Ovary (tissue), 3 donors: ENCODE results near the gene SOHLH1.

Experiments used
- POLR2A ChIP-seq: fragments of 450-650 bp; IDR thresholded peaks from one replicate; pipeline ENCODE4 v1.6.1; 2017; ENCODE audit warnings: antibody characterized with exemption, mild to moderate bottlenecking, moderate library complexity
- TF ChIP-seq, protein P1 (sequence below), 3 donors: fragments of 450-650 bp in 2 of 3; fragments of 200-600 bp in 1 of 3; IDR thresholded peaks; one replicate each; pipeline versions ENCODE4 v1.5.1 to v1.8.0; 2016 to 2022; ENCODE audit warnings: antibody characterized with exemption in 3 of 3, mild to moderate bottlenecking in 1 of 3
- donor health status: DM: no; HTN: no; CAD: no.

- TF ChIP-seq, protein P1, sequence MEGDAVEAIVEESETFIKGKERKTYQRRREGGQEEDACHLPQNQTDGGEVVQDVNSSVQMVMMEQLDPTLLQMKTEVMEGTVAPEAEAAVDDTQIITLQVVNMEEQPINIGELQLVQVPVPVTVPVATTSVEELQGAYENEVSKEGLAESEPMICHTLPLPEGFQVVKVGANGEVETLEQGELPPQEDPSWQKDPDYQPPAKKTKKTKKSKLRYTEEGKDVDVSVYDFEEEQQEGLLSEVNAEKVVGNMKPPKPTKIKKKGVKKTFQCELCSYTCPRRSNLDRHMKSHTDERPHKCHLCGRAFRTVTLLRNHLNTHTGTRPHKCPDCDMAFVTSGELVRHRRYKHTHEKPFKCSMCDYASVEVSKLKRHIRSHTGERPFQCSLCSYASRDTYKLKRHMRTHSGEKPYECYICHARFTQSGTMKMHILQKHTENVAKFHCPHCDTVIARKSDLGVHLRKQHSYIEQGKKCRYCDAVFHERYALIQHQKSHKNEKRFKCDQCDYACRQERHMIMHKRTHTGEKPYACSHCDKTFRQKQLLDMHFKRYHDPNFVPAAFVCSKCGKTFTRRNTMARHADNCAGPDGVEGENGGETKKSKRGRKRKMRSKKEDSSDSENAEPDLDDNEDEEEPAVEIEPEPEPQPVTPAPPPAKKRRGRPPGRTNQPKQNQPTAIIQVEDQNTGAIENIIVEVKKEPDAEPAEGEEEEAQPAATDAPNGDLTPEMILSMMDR (IDR thresholded peaks at IDR 0.05): no peak
- TF ChIP-seq POLR2A: no peak
Observed at GRCh38 chr9:135684691-135685090, 14.6 kb downstream of the SOHLH1 start.
